Measurements from ENCODE around the gene ASMTL.
"Not testable (repeated sequence)": the region's sequence is repeated elsewhere in the genome, so short reads cannot be mapped to it uniquely, and the experiment has no call there.

ASMTL gene

DNA sequence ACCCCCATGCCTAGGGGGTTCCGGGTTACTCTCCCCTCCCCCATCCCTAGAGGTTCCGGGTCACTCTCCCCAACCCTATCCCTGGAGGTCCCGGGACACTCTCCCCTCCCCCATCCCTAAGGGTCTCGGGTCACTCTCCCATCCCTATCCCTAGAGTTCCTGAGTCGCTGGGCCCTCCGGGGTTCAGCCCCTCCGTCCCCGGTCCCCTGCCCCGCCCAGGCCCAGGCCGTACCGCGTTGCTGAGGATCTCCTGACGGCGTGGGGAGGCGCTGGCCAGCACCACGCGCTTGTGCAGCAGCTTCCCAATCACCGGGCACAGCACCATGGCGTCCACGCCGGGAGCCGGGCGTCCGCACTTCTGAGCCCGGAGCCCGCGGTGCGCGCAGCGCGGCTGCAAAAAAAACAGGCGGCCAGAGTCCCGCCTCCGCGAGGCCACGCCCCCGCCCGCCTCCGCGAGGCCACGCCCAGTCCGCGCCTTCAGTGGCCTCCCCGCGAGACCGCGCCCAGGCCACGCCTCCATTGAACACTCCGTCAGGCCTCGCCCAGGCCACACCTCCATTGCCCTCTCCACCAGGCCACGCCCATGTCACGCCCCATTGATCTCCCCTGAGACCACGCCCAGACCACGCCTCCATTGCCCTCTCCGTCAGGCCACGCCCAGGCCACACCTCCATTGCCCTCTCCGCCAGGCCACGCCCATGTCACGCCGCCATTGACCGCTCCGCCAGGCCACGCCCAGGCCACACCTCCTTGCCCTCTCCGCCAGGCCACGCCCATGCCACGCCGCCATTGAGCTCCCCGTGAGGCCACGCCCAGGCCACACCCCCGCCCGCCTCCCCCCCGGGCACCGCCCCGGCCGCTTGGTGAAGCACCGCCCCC lies at the start of gene ASMTL:
TSS of gene ASMTL (minus strand) at position 394 of the 879 bp plus-strand sequence. CDS start at position 325, 69 bp downstream.
- peak; percentile 100 for FAIRE-seq

DNA sequence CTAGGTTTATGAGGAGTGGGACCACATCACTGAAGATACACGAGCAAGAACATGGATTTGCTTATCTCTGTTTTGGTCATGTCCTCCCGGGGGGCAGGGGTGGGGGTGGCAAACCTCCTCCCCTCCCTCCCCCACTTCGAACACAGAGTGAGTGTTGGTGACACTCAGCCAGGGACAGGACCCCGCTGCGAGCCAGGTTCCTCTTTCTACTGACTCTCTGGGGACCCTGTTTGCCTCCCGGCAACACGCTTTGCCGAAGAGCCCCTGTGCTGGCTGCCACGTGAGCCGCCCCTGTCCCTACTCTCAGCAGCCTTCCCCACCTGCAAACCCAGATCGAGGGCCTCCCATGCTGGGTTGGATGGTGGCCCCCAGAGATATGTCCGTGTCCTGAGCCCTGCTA lies 49.5 kb upstream of the ASMTL start:
- peak; percentile 88 for FAIRE-seq
- DNase-seq (ENCODE audit: extremely low spot score, insufficient read length, low read depth) = no peak

More for the DNA sequence above, at the start of gene ASMTL:
- peak; percentile 89 for DNase-seq (ENCODE audit: extremely low spot score, insufficient read length, low read depth)

- FAIRE-seq = peak; percentile 99
These were observed 48.3 kb upstream of the ASMTL start for GRCh38 chrX:1500701-1501624.

GRCh38 chrX:1496076-1496475 lies 43.4 kb upstream of the ASMTL start:
- DNase-seq (ENCODE audit: extremely low spot score, insufficient read length, low read depth) = no peak
- no peak for FAIRE-seq

More at GRCh38 chrX:1500701-1501624, 48.3 kb upstream of the ASMTL start:
- no peak for DNase-seq (ENCODE audit: extremely low spot score, insufficient read length, low read depth)

GRCh38 chrX:1493877-1494510 lies 41.3 kb upstream of the ASMTL start:
- DNase-seq (ENCODE audit: extremely low spot score, insufficient read length, low read depth) (no peak), FAIRE-seq (peak; percentile 90)

GRCh38 chrX:1493412-1493811 lies 40.7 kb upstream of the ASMTL start:
- FAIRE-seq (no peak), DNase-seq (ENCODE audit: extremely low spot score, insufficient read length, low read depth) (no peak)

DNA sequence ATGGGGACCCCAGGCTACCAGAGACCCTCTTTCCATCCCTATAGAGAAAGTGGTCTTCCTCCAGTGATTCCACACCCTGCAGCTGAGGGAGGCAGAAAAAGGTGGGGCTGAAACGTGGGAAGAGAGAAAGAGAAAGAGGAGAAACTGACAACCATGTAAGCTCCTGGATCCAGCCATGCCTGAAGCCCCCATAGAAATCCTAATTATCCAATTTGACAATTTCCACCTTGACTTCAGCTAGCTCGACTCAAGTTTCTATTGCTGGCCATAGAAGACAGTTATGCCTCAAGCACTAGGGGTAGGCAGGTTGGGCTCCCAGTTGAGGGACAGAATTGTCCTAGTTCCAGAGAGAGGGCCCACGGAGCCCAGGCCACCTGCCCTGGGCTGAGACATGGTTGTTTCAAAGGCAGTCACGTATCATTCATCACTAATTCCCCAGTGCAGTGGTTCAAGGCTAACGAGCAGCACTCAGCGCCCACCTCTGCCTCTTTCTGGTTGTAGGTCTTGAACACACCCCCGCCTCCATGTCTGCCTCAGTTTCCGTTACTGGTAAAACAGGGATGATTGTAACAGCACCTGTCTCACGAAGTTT lies 39.8 kb upstream of the ASMTL start:
- FAIRE-seq = no peak
- no peak for DNase-seq (ENCODE audit: extremely low spot score, insufficient read length, low read depth)

GRCh38 chrX:1491851-1492349 lies 39.2 kb upstream of the ASMTL start:
- DNase-seq (ENCODE audit: extremely low spot score, insufficient read length, low read depth) (no peak), FAIRE-seq (peak; percentile 99)

GRCh38 chrX:1491248-1491647 lies 38.5 kb upstream of the ASMTL start:
- not testable (repeated sequence) for FAIRE-seq; DNase-seq (ENCODE audit: extremely low spot score, insufficient read length, low read depth)

DNA sequence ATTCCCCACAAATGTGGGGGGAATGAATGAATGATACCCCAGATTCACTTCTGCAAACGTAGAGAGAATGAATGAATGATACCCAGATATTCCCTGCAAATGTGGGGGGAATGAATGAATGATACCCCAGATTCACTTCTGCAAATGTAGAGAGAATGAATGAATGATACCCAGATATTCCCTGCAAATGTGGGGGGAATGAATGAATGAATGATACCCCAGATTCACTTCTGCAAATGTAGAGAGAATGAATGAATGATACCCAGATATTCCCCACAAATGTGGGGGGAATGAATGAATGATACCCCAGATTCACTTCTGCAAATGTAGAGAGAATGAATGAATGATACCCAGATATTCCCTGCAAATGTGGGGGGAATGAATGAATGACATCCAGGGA lies 38.0 kb upstream of the ASMTL start:
- not testable (repeated sequence) for FAIRE-seq; DNase-seq (ENCODE audit: extremely low spot score, insufficient read length, low read depth)

DNA sequence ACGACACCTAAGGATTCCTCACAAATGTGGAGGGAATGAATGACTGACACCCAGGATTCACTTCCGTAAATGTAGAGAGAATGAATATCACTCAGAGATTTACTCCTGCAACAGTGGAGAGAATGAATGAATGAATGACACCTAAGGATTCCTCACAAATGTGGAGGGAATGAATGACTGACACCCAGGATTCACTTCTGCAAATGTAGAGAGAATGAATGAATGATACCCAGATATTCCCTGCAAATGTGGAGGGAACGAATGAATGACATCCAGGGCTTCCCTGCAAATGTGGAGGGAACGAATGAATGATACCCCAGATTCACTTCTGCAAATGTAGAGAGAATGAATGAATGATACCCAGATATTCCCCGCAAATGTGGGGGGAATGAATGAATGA lies 36.6 kb upstream of the ASMTL start:
- not testable (repeated sequence) for DNase-seq (ENCODE audit: extremely low spot score, insufficient read length, low read depth); FAIRE-seq

DNA sequence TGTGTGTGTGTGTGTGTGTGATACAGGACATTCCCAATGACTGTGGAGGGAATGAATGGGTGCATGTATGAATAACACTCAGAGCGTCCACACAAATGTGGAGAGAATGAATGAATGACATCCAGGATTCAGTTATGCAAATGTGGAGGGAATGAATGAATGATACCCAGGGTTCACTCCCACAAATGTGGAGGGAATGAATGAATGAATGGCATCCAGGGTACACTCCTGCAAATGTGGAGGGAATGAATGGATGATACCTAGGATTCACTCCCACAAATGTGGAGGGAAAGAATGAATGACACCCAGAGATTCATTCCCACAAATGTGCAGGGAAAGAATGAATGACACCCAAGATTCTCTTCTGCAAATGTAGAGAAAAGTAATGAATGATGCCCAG lies 36.0 kb upstream of the ASMTL start:
- FAIRE-seq = no peak
- DNase-seq (ENCODE audit: extremely low spot score, insufficient read length, low read depth) = no peak

DNA sequence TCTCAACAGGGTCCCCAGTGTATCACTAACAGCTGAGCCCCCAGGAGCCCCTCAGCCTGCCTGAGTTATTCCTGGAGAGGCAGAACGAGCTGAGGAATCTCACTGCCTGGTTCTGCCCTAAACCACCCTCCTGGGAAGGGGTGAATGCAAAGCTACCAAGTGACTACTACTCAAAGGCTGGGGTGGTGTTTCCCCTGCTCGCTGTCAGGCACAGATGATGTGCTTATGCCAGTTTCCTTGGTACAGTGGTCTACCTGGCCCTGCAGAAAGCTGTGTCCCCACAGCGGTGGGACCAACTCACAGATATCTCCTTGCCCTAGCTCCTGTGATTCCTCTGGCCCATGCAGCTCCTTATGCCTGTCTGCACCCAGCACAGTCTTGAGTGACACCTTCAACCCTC lies 35.4 kb upstream of the ASMTL start:
- DNase-seq (ENCODE audit: extremely low spot score, insufficient read length, low read depth) (no peak), FAIRE-seq (no peak)

GRCh38 chrX:1487401-1487800 lies 34.7 kb upstream of the ASMTL start:
- DNase-seq (ENCODE audit: extremely low spot score, insufficient read length, low read depth) (no peak), FAIRE-seq (no peak)

GRCh38 chrX:1486749-1487361 lies 34.1 kb upstream of the ASMTL start:
- FAIRE-seq (no peak), DNase-seq (ENCODE audit: extremely low spot score, insufficient read length, low read depth) (no peak)

DNA sequence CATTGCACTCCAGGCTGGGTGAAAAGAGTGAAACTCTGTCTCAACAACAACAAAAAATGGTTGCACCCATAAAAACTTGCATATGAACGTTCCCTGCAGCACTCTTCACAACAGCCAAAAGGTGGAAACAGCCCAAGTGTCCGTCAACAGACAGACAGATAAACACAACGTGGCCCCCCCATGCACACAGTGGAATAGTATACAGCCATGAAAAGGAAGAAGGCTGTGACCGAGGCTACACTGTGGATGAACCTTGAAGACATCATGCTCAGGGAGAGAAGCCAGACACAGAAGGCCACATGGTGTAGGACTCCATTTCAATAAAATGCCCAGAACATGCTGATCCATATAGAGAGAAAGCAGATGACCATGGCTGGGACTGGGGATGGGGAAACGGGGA lies 33.5 kb upstream of the ASMTL start:
- FAIRE-seq = no peak

GRCh38 chrX:1485033-1485432 lies 32.3 kb upstream of the ASMTL start:
- FAIRE-seq = no peak
- no peak for DNase-seq (ENCODE audit: extremely low spot score, insufficient read length, low read depth)

More for the DNA sequence above, 33.5 kb upstream of the ASMTL start:
- no peak for DNase-seq (ENCODE audit: extremely low spot score, insufficient read length, low read depth)

- no peak for DNase-seq (ENCODE audit: extremely low spot score, insufficient read length, low read depth)
These were observed 31.9 kb upstream of the ASMTL start for GRCh38 chrX:1484638-1485019.

More at GRCh38 chrX:1484638-1485019, 31.9 kb upstream of the ASMTL start:
- FAIRE-seq = no peak

Measured in GM18507 (cell line).